Measurements from ENCODE around the gene NTRK3.

- TF ChIP-seq CTCF (IDR thresholded peaks at IDR 0.05): no peak
- TF ChIP-seq POLR2A (IDR thresholded peaks at IDR 0.05): no peak
Observed at GRCh38 chr15:87877822-87878542, 378.6 kb downstream of the NTRK3 start.

Measured in prostate gland (tissue), 2 donors.